HepG2 (cell line): Measurements from ENCODE around the gene NCOR2. TPM values are rescaled to one million over a fixed set of nuclear protein-coding genes. Genes with fewer than 3 reads are reported as not detected.
A peak's percentile ranks its signal among the peaks of the same experiment; 100 is the strongest.

ENCODE experiments used
- ATAC-seq: fragments of 200-7000 bp; cut with Tn5 transposase; 3 replicates; pipeline ENCODE4 v1.9.1; 2020; ENCODE audit warnings: mild to moderate bottlenecking, moderate library complexity
- BruUV-seq: library from RNA; stranded (reverse); fragments of 400-500 nt; replicated peaks from 2 replicates; lab custom pipeline; 2021; lab: Mats Ljungman, UMichigan
- CTCF ChIA-PET: fragments of 300-600 bp; formaldehyde crosslinking; extraction: SDS; loops from one replicate; lab custom pipeline; 2021; ENCODE audit warnings: low total read pairs, inconsistent platforms, low intra/inter-chr PET ratio; lab: Yijun Ruan, JAX
- POLR2A ChIA-PET: fragments of 350-600 bp; sonication (Branson Sonifier 250); formaldehyde crosslinking; loops from one replicate; lab custom pipeline; 2020; ENCODE audit warnings: antibody characterized with exemption, inconsistent platforms; lab: Yijun Ruan, JAX
- DNase-seq: peaks from one replicate; pipeline ENCODE4 v3.0.0-alpha.2; 2015; ENCODE audit warnings: low spot score
- FAIRE-seq: peaks from 3 replicates; lab custom pipeline; 2011; peaks lifted over from hg19 to GRCh38; lab: Jason Lieb, UNC
- H2AFZ ChIP-seq: one replicate; pipeline ENCODE4 v1.6.1; 2011; ENCODE audit warnings: low read length, inconsistent platforms
- H3K27ac ChIP-seq: fragments of 300-600 bp; 3 replicates; pipeline ENCODE4 v1.8.0; 2011; ENCODE audit warnings: mixed run types, mild to moderate bottlenecking, mixed read lengths, low read length, inconsistent platforms; ENCODE audit not compliant: insufficient read depth; ENCODE audit errors: extremely low read length
- H3K27me3 ChIP-seq, 2 experiments: fragments of 200-600 bp in 1 of 2; 2 replicates in 1 of 2; 3 replicates in 1 of 2; pipeline versions ENCODE4 v1.6.0 to v1.8.0; 2011; ENCODE audit warnings: low read length in 2 of 2, mild to moderate bottlenecking in 2 of 2, moderate library complexity in 2 of 2, inconsistent platforms in 1 of 2; ENCODE audit not compliant: insufficient read depth in 2 of 2, control insufficient read depth in 1 of 2
- H3K36me3 ChIP-seq, 2 experiments: fragments of 200-600 bp in 1 of 2; replicated peaks in 1 of 2; 2 replicates in 1 of 2; 3 replicates in 1 of 2; pipeline versions ENCODE4 v1.5.1 to v1.8.0; 2011; ENCODE audit warnings: low read length in 2 of 2, inconsistent platforms in 1 of 2; ENCODE audit not compliant: insufficient read depth in 2 of 2, control insufficient read depth in 1 of 2
- H3K4me1 ChIP-seq: 2 replicates; pipeline ENCODE4 v1.5.1; 2012; ENCODE audit warnings: low read length, inconsistent platforms; ENCODE audit not compliant: insufficient read depth
- H3K4me2 ChIP-seq: 2 replicates; pipeline ENCODE4 v1.6.0; 2011; ENCODE audit warnings: low read depth, low read length, inconsistent platforms
- H3K4me3 ChIP-seq, 3 experiments: fragments of 200-600 bp in 1 of 3; sonication (generic), shearing (Covaris generic) in 1 of 3; replicated peaks in 1 of 3; 2 replicates each; pipeline ENCODE4 v1.5.1; 2011 to 2016; ENCODE audit warnings: low read length in 3 of 3, inconsistent platforms in 2 of 3, low read depth in 2 of 3, mild to moderate bottlenecking in 2 of 3, control low read depth in 1 of 3, mixed read lengths in 1 of 3; ENCODE audit not compliant: insufficient read depth in 1 of 3
- H3K79me2 ChIP-seq: one replicate; pipeline ENCODE4 v1.6.1; 2011; ENCODE audit warnings: low read length, inconsistent platforms; ENCODE audit not compliant: insufficient read depth
- H3K9ac ChIP-seq: 2 replicates; pipeline ENCODE4 v1.6.0; 2011; ENCODE audit warnings: mild to moderate bottlenecking, low read depth, low read length, inconsistent platforms; ENCODE audit not compliant: insufficient read depth
- H3K9me3 ChIP-seq: 2 replicates; pipeline ENCODE4 v1.5.1; 2012; ENCODE audit warnings: mild to moderate bottlenecking, low read length
- H4K20me1 ChIP-seq: 2 replicates; pipeline ENCODE4 v1.6.0; 2011; ENCODE audit warnings: inconsistent platforms, mild to moderate bottlenecking, low read length, moderate library complexity; ENCODE audit not compliant: insufficient read depth
- DMTF1 ChIP-seq: sonication (generic); formaldehyde crosslinking; IDR thresholded peaks from 2 replicates; pipeline ENCODE4 v1.4.0; 2020; ENCODE audit warnings: mild to moderate bottlenecking, missing genetic modification reagents
- HINFP ChIP-seq: sonication (generic); formaldehyde crosslinking; IDR thresholded peaks from 2 replicates; pipeline ENCODE4 v1.4.0; 2020; ENCODE audit warnings: low read depth, mild to moderate bottlenecking, missing genetic modification reagents
- KDM2A ChIP-seq: sonication (generic); formaldehyde crosslinking; IDR thresholded peaks from 2 replicates; pipeline ENCODE4 v1.4.0; 2020; ENCODE audit warnings: low read depth, missing genetic modification reagents, borderline replicate concordance
- SKIL ChIP-seq: sonication (generic); formaldehyde crosslinking; IDR thresholded peaks from 2 replicates; pipeline ENCODE4 v1.8.0; 2022; ENCODE audit warnings: missing genetic modification reagents, mild to moderate bottlenecking, moderate library complexity, borderline replicate concordance
- ZNF256 ChIP-seq: sonication (generic); formaldehyde crosslinking; conservative IDR thresholded peaks from 2 replicates; pipeline ENCODE4 v1.4.0; 2020; ENCODE audit warnings: missing genetic modification reagents
- ZNF3 ChIP-seq: IDR thresholded peaks from 2 replicates; pipeline ENCODE4 v1.7.0; 2017; ENCODE audit warnings: inconsistent platforms
- WGBS: methylation state at CpG from one replicate; pipeline ENCODE4 v1.1.6; 2017; ENCODE audit warnings: low lambda C conversion rate; 5-methylcytosine and 5-hydroxymethylcytosine counted together
- in situ Hi-C: cut with HindIII; loops from 2 replicates; pipeline ENCODE4 v1.10.0; 2017; ENCODE audit warnings: low pct_unique_long_range_greater_than_20kb; ENCODE audit not compliant: extremely low pct_ligation_motif_present
- intact Hi-C: fragments of 100-400 bp; cut with micrococcal nuclease; formaldehyde crosslinking; loops from one replicate; pipeline ENCODE4 v1.10.0; 2022; ENCODE audit not compliant: unreplicated experiment
- polyA plus RNA-seq, 8 experiments: library from polyadenylated mRNA; depleted of rRNA in 3 of 8; stranded (reverse) in 7 of 8; unstranded in 1 of 8; fragments of >200 nt; fragmentation: Illumina TruSeq in 4 of 8; extraction: Trizol in 4 of 8; gene quantifications; 2 replicates each; pipeline versions ENCODE4 v1.2.1 to v1.2.3, GENCODE V29; 2011 to 2016; ENCODE audit warnings: low read depth in 4 of 8, missing spikeins in 1 of 8, mixed read lengths in 1 of 8; ENCODE audit not compliant: insufficient read depth in 1 of 8
- total RNA-seq, 5 experiments: library from RNA; depleted of rRNA; stranded (reverse); fragments of >200 nt; fragmentation: Illumina TruSeq; extraction: Trizol; gene quantifications; 2 replicates each; pipeline ENCODE4 v1.2.3, GENCODE V29; 2016; ENCODE audit warnings: low read depth in 1 of 5
- TF ChIP-seq, protein P1 (sequence below): sonication (generic); formaldehyde crosslinking; IDR thresholded peaks from 2 replicates; pipeline ENCODE4 v1.4.0; 2020; ENCODE audit warnings: missing genetic modification reagents

Gene NCOR2
- total and polyA plus RNA-seq, 2 of the 13 experiments (the other 11 are each of a cell fraction or from before 2014, with no cell fraction given) = 4.5 to 5.7 TPM

DNA sequence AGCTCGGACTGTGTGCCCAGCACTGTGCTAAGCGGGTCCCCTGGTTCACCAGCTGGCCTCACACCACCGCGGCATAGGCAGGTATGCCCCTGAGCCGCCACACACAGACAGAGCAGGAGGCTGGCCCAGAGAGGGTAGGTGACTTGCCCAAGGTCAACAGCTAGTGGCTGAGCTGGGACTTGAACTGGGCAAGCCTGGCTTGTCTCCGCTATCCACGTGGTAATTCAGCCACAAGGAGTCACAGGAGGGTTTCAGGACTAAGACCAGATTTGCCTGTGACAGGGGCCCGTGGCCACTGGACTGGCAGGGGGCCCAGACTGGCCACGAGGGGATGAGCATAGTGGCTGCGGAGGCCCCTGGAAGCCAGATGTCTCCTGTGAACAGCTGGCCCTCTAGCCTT is 47.7 kb downstream of the NCOR2 start (continued):
- TF ChIP-seq SKIL (CRISPR knock-in tag) = no peak
- TF ChIP-seq, protein P1, sequence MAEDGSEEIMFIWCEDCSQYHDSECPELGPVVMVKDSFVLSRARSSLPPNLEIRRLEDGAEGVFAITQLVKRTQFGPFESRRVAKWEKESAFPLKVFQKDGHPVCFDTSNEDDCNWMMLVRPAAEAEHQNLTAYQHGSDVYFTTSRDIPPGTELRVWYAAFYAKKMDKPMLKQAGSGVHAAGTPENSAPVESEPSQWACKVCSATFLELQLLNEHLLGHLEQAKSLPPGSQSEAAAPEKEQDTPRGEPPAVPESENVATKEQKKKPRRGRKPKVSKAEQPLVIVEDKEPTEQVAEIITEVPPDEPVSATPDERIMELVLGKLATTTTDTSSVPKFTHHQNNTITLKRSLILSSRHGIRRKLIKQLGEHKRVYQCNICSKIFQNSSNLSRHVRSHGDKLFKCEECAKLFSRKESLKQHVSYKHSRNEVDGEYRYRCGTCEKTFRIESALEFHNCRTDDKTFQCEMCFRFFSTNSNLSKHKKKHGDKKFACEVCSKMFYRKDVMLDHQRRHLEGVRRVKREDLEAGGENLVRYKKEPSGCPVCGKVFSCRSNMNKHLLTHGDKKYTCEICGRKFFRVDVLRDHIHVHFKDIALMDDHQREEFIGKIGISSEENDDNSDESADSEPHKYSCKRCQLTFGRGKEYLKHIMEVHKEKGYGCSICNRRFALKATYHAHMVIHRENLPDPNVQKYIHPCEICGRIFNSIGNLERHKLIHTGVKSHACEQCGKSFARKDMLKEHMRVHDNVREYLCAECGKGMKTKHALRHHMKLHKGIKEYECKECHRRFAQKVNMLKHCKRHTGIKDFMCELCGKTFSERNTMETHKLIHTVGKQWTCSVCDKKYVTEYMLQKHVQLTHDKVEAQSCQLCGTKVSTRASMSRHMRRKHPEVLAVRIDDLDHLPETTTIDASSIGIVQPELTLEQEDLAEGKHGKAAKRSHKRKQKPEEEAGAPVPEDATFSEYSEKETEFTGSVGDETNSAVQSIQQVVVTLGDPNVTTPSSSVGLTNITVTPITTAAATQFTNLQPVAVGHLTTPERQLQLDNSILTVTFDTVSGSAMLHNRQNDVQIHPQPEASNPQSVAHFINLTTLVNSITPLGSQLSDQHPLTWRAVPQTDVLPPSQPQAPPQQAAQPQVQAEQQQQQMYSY (CRISPR knock-in tag) = no peak
- TF ChIP-seq, all 625 proteins: peak for 4

- POLR2A ChIA-PET = interaction anchor here (0.6 to 2.5 kb wide), 8 partner anchors 9 to 549 kb away, joined by 3 to 12 read pairs (median 3); partner anchors contain the start of gene NCOR2
- FAIRE-seq = peak; percentile 74
- TF ChIP-seq DMTF1 (CRISPR knock-in tag) (no peak), ZNF256 (peak; percentile 89), KDM2A (CRISPR knock-in tag) (peak; percentile 49; the same call in 1 of the 2 replicates), ZNF3 (CRISPR knock-in tag) (no peak), HINFP (peak; percentile 26; the same call in 1 of the 2 replicates)
Measured at GRCh38 chr12:124518051-124518932, 49.1 kb downstream of the NCOR2 start.

More at GRCh38 chr12:124518051-124518932, 49.1 kb downstream of the NCOR2 start:
- Histone ChIP-seq H4K20me1 (peaks cover 5% of the 10 kb centered on the region), H3K27me3 (no peaks in the 10 kb centered on the region), H3K27ac (peak overlapping the region; percentile 95), H2AFZ (no peak overlapping the region), H3K4me2 (peak overlapping the region; percentile 93), H3K4me1 (peaks cover 37% of the 10 kb centered on the region), H3K9ac (peak overlapping the region; percentile 90), H3K79me2 (peaks cover 30% of the 10 kb centered on the region), H3K9me3 (no peaks in the 10 kb centered on the region), H3K4me3 (peak overlapping the region; percentile 79 to 85 (median 83)), H3K36me3 (no peaks in the 10 kb centered on the region; a peak in 1 of 5 replicates)
- WGBS = under 1% methylated on average over 28 of the region's 51 CpGs
- CTCF ChIA-PET = no interaction called here
- in situ Hi-C loops (no loop called here), intact Hi-C loops (loop anchor here (5.0 to 10.0 kb wide), 3 partner anchors 36 to 254 kb away; partner anchors contain the start of gene NCOR2)
- TSS peak; percentile 85 for BruUV-seq
- DNase-seq = peak; percentile 93
- peak; percentile 95 for ATAC-seq
